ENCODE data around the gene ABHD4.
"Not testable (repeated sequence)": the region's sequence is repeated elsewhere in the genome, so short reads cannot be mapped to it uniquely, and the experiment has no call there.

The ABHD4 gene

DNA sequence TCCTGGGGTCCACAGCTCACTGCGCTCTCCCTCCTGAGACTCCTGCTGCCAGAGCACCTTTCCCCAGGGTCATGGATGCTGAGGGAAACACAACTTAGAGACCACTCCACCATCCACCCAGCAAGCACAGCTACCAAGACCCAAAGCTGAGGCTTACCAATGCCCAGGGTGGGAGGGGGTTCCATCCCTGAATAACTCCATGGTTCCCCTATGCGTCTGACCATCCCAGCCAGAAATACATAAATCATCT is 45.3 kb upstream of the ABHD4 start:
- DNase-seq = no peak
- in situ Hi-C loops (cut with HindIII; ENCODE audit: low pct_ligation_motif_present, low sequenced_read_pairs) = no loop called here
- Histone ChIP-seq H3K4me3 (ENCODE audit: low read depth, low read length) (no peak overlapping the region), H3K36me3 (replicated peaks) (no peaks in the 10 kb centered on the region), H3K27ac (no peak overlapping the region), H3K27me3 (replicated peaks) (no peaks in the 10 kb centered on the region)
- TF ChIP-seq, protein P1, sequence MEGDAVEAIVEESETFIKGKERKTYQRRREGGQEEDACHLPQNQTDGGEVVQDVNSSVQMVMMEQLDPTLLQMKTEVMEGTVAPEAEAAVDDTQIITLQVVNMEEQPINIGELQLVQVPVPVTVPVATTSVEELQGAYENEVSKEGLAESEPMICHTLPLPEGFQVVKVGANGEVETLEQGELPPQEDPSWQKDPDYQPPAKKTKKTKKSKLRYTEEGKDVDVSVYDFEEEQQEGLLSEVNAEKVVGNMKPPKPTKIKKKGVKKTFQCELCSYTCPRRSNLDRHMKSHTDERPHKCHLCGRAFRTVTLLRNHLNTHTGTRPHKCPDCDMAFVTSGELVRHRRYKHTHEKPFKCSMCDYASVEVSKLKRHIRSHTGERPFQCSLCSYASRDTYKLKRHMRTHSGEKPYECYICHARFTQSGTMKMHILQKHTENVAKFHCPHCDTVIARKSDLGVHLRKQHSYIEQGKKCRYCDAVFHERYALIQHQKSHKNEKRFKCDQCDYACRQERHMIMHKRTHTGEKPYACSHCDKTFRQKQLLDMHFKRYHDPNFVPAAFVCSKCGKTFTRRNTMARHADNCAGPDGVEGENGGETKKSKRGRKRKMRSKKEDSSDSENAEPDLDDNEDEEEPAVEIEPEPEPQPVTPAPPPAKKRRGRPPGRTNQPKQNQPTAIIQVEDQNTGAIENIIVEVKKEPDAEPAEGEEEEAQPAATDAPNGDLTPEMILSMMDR (IDR thresholded peaks at IDR 0.05; ENCODE audit: low read depth, low read length, missing control alignments) = no peak

DNA sequence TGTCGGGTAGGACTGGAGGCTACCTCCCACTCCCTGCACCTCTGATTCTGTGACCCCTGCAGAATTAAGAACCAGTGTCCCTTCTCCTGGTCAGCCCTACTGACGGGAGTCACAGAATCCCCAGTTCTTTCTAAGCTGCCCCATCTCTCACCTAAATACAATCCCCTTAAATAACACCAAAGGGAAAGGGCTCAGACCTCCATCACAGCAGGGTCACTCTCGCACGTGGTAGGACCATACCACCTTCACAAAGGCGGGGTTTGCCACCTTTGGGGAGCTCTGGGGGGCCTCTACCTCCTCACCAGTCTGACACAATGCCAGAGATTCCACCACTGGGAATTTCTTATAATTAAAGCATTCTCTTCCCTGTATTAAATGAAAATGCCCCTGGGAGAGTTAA is 44.7 kb upstream of the ABHD4 start:
- TF ChIP-seq, protein P1 (IDR thresholded peaks at IDR 0.05; ENCODE audit: low read depth, low read length, missing control alignments) = no peak
- Histone ChIP-seq H3K36me3 (replicated peaks) (no peaks in the 10 kb centered on the region), H3K27ac (no peak overlapping the region), H3K27me3 (replicated peaks) (no peaks in the 10 kb centered on the region), H3K4me3 (ENCODE audit: low read depth, low read length) (no peak overlapping the region)
- DNase-seq = no peak
- in situ Hi-C loops (cut with HindIII; ENCODE audit: low pct_ligation_motif_present, low sequenced_read_pairs) = no loop called here

DNA sequence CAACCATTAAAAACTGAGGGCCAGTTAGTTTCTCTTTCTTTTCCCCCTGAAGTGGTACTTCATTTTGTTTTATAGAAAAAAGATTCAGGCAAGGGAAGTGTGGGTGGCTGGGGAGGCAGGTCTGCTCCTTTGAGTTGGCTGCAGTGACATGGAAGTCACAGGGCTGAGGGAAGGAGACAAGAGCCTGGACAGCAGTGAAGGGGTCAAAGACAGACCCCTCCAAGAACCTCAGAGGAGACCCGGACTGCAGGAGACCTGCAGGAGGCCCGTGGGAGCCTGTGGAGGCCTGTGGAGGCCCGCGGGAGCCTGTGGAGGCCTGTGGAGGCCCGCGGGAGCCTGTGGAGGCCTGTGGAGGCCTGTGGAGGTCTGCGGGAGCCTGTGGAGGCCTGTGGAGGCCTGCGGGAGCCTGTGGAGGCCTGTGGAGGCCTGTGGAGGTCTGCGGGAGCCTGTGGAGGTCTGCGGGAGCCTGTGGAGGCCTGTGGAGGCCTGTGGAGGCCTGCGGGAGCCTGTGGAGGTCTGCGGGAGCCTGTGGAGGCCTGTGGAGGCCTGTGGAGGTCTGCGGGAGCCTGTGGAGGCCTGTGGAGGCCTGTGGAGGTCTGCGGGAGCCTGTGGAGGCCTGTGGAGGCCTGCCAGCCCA is 44.1 kb upstream of the ABHD4 start:
- DNase-seq; H3K27me3 ChIP-seq (replicated peaks); in situ Hi-C loops (cut with HindIII; ENCODE audit: low pct_ligation_motif_present, low sequenced_read_pairs); H3K36me3 ChIP-seq (replicated peaks); H3K27ac ChIP-seq; H3K4me3 ChIP-seq (ENCODE audit: low read depth, low read length): not testable (repeated sequence)

DNA sequence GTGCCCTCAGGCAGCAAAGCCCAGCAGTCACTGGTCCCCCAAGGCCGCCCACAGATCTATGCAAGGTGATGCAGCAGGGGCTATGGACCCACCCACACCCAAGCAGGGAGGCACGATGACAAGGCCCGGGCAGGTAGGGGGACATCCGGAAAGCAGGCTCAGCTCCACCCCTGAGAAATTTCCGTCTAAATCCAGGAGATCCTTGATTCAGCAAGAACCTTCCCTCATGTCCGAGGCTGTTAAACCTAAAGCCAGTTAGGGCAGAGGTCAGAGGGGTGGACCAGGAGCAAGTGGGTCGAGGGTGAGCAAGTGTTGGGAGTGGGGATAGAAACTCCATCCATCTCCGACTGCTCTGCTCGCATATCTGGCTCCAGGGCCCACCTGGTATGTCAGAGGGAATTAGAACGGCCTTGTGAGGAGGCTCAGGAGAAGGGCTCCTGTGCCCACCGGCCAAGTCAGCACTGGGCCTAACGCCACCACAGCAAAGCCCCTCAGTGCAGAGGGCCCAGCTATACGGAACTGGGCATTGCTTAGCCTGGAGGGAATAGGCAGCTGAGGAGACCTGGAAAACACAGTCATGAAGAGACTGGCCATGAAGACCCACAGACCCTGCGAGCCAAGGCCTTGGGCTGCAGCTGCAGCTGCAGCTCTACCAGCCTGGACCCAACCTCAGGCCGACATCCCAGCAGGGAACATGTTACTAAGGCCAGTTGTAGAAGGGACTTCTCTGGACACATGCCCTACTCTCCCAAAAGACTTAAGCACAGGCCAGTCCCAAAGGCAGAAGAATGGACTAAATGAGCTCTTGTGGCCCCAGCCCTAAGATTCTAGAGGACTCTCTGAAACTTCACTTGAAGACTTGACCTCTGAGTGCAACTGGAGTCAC is 43.4 kb upstream of the ABHD4 start:
- in situ Hi-C loops (cut with HindIII; ENCODE audit: low pct_ligation_motif_present, low sequenced_read_pairs) = no loop called here

DNA sequence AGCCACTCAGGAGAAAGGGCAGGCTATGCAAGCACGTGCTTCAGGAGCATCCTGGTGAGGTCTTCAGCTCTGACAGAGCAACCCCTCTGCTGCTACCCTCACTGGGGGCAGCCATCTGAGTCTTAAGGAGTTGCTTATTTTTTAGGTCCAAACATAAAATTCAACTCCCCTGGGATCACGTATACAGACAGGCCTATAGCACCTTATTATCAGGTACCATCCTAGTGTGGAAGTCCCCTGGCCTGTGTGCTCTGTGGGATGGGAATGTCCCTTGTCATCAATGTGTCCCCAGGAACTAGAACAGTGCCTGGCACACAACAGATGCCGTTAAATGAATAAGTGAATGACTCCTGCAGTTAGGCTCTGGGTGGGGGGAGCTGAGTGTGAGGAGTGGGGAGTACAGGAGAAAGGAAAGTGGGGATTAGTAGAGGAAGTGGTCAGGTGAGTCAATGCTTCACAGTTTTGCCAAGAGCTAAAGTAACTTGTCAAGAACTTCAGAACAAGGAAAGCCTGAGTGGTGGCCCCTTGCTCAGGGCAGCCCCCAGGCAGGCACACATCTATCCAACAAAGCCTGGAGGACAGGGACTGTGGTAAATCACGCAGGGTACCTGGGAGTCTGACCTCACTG is 42.6 kb upstream of the ABHD4 start:
- no peak overlapping the region for H3K4me3 ChIP-seq (ENCODE audit: low read depth, low read length)
- TF ChIP-seq, protein P1 (IDR thresholded peaks at IDR 0.05; ENCODE audit: low read depth, low read length, missing control alignments) = no peak
- no peaks in the 10 kb centered on the region for H3K27me3 ChIP-seq (replicated peaks)
- H3K27ac ChIP-seq = no peak overlapping the region
- in situ Hi-C loops (cut with HindIII; ENCODE audit: low pct_ligation_motif_present, low sequenced_read_pairs) = no loop called here
- H3K36me3 ChIP-seq (replicated peaks) = no peaks in the 10 kb centered on the region
- no peak for DNase-seq

More for the DNA sequence above, 43.4 kb upstream of the ABHD4 start:
- no peak overlapping the region for H3K4me3 ChIP-seq (ENCODE audit: low read depth, low read length)
- H3K36me3 ChIP-seq (replicated peaks) = no peaks in the 10 kb centered on the region
- H3K27ac ChIP-seq = no peak overlapping the region
- TF ChIP-seq, protein P1 (IDR thresholded peaks at IDR 0.05; ENCODE audit: low read depth, low read length, missing control alignments) = no peak
- no peak for DNase-seq
- H3K27me3 ChIP-seq (replicated peaks) = no peaks in the 10 kb centered on the region
